Heart right ventricle (tissue), 16 donors: ENCODE results near the gene RPL14. TPM values are rescaled to one million over a fixed set of nuclear protein-coding genes. Genes with fewer than 3 reads are reported as not detected.

ENCODE experiments used
- ATAC-seq, 8 donors: fragments of 200-7000 bp; cut with Tn5 transposase; one replicate each; pipeline ENCODE4 v1.9.1; 2020; ENCODE audit warnings: mild to moderate bottlenecking in 8 of 8, moderate library complexity in 8 of 8, moderate number of reproducible peaks in 1 of 8
- DNase-seq, 2 donors: peaks; one replicate each; pipeline ENCODE4 v3.0.0-alpha.2; 2020
- H3K27ac ChIP-seq, 10 donors: fragments of 200-600 bp; sonication (generic) in 2 of 10; one replicate each; pipeline versions ENCODE4 v1.5.0 to v1.8.0; 2020 to 2022; ENCODE audit warnings: mild to moderate bottlenecking in 3 of 10
- H3K27me3 ChIP-seq, 7 donors: fragments of 200-600 bp; one replicate each; pipeline ENCODE4 v1.8.0; 2021 to 2022; ENCODE audit warnings: mild to moderate bottlenecking in 2 of 7
- H3K36me3 ChIP-seq, 9 donors: fragments of 200-600 bp; sonication (generic) in 1 of 9; one replicate each; pipeline versions ENCODE4 v1.5.0 to v1.8.0; 2020 to 2022; ENCODE audit warnings: mild to moderate bottlenecking in 2 of 9
- H3K4me1 ChIP-seq, 9 donors: fragments of 200-600 bp; sonication (generic) in 1 of 9; one replicate each; pipeline versions ENCODE4 v1.5.0 to v1.8.0; 2020 to 2022; ENCODE audit warnings: mild to moderate bottlenecking in 4 of 9
- H3K4me3 ChIP-seq, 10 donors: fragments of 200-600 bp; sonication (generic) in 2 of 10; one replicate each; pipeline versions ENCODE4 v1.5.0 to v1.8.0; 2020 to 2022; ENCODE audit warnings: mild to moderate bottlenecking in 7 of 10, moderate library complexity in 2 of 10
- H3K9me3 ChIP-seq, 11 donors: fragments of 200-600 bp in 10 of 11; sonication (generic) in 2 of 11; one replicate each; pipeline versions ENCODE4 v1.5.0 to v1.8.0; 2013 to 2022; ENCODE audit warnings: mild to moderate bottlenecking in 2 of 11, control low read depth in 1 of 11, moderate library complexity in 1 of 11
- WGBS, 2 donors: extraction: QIAGEN DNeasy Blood & Tissue Kit; methylation state at CpG; one replicate each; pipeline ENCODE4 v1.1.7; 2013; ENCODE audit warnings: inconsistent platforms in 1 of 2; 5-methylcytosine and 5-hydroxymethylcytosine counted together
- intact Hi-C, 10 donors: fragments of 100-400 bp; cut with DNase I; formaldehyde crosslinking; loops; one replicate each; pipeline versions ENCODE4 v1.11.1 to v1.14.2; 2022
- polyA plus RNA-seq, 2 donors: library from polyadenylated mRNA; stranded (reverse); fragments of 200-250 nt; gene quantifications; one replicate each; pipeline ENCODE4 v1.2.3, GENCODE V29; 2013
- total RNA-seq, 10 donors: library from RNA; stranded (reverse); fragmentation: NEBNext Ultra II Directional in 3 of 10; extraction: Animal tissue kit (Norgen Biotek cat#: 25700) in 3 of 10; gene quantifications; one replicate each; pipeline versions ENCODE4 v1.2.1 to v1.2.4, GENCODE V29; 2021 to 2023
- TF ChIP-seq, protein P1 (sequence below), 9 donors: fragments of 200-600 bp; sonication (generic) in 2 of 9; IDR thresholded peaks; one replicate each; pipeline versions ENCODE4 v1.5.0 to v1.8.0; 2021 to 2022; ENCODE audit warnings: antibody characterized with exemption in 9 of 9, mild to moderate bottlenecking in 5 of 9, moderate library complexity in 1 of 9
- donor health status: Arrhythmogenic right ventricular cardiomyopathy.
- donor health status: ischemic (EF 13 %, LVEDD 7.1; RV severe dilation, severe dysfunction).
- donor health status: healthy with polysubstance abuse.
- donor health status: DM: no; HTN: yes; CAD: no.
- donor health status: DM: no; HTN: no; CAD: no.
- donor health status: ischemic (EF 25% LVEDD 6.9; RV normal size, moderate dysfunction).
- donor health status: ischemic (EF 25% LVEDD 5.7; RV mildly dilated, moderate dysfunction).
- donor health status: healthy.
- donor health status: DM: yes; HTN: yes; CAD: no.
- donor health status: Ischemic cardiomyopathy.
- donor health status: ischemic (EF 35%, LVEDD 5.7; RV mildly dilated, moderate dysfunction).
- donor health status: nonischemic (EF 11% LVEDD 7.7; RV severe dilation, severe dysfunction).
- donor health status: DM: yes; HTN: yes; CAD: no.
- donor health status: PGD.
- donor health status: ischemic (EF 29% LVEDD 5.4; RV normal size, mild dysfunction).
- donor health status: nonischemic (EF 23%, LVEDD 6.1; RV moderate dilation, normal function).

Gene RPL14
- total and polyA plus RNA-seq, 12 donors, result 882 to 1,433 (median 1,010) TPM

DNA sequence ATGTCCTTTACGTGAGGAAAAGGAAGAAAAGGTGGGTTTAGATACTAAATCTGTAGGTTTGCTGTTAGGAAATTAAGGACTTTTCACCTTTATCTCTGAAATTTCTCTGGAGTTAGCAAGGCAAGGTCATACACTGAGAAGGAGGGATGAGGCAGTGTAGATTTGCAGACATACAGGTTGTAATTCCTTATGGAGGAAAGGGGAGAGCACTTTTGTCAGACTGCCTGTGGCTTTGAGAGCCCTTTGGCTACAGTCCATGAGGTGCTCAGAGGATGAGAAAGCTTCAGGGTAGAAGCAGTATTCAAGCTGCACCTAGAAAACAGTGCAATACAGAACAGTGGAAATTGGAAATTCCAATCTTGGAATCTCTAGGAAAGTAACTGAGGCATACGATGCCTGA lies 8.3 kb downstream of the RPL14 start:
- H3K27ac ChIP-seq, result no peak overlapping the region
- DNase-seq (no peak), ATAC-seq (no peak)
- intact Hi-C loops, result no loop called here
- no peaks in the 10 kb centered on the region for H3K27me3 ChIP-seq
- TF ChIP-seq, protein P1, sequence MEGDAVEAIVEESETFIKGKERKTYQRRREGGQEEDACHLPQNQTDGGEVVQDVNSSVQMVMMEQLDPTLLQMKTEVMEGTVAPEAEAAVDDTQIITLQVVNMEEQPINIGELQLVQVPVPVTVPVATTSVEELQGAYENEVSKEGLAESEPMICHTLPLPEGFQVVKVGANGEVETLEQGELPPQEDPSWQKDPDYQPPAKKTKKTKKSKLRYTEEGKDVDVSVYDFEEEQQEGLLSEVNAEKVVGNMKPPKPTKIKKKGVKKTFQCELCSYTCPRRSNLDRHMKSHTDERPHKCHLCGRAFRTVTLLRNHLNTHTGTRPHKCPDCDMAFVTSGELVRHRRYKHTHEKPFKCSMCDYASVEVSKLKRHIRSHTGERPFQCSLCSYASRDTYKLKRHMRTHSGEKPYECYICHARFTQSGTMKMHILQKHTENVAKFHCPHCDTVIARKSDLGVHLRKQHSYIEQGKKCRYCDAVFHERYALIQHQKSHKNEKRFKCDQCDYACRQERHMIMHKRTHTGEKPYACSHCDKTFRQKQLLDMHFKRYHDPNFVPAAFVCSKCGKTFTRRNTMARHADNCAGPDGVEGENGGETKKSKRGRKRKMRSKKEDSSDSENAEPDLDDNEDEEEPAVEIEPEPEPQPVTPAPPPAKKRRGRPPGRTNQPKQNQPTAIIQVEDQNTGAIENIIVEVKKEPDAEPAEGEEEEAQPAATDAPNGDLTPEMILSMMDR (IDR thresholded peaks at IDR 0.05), result no peak
- WGBS, 2 donors, result 89 to 90% methylated on average over 2 of the region's 2 CpGs
- H3K4me1 ChIP-seq, result peaks cover 0 to 11% (median 0%) of the 10 kb centered on the region in 9 donors
- no peaks in the 10 kb centered on the region for H3K9me3 ChIP-seq
- peaks cover 0 to 63% (median 45%) of the 10 kb centered on the region in 9 donors for H3K36me3 ChIP-seq
- H3K4me3 ChIP-seq, result no peak overlapping the region

DNA sequence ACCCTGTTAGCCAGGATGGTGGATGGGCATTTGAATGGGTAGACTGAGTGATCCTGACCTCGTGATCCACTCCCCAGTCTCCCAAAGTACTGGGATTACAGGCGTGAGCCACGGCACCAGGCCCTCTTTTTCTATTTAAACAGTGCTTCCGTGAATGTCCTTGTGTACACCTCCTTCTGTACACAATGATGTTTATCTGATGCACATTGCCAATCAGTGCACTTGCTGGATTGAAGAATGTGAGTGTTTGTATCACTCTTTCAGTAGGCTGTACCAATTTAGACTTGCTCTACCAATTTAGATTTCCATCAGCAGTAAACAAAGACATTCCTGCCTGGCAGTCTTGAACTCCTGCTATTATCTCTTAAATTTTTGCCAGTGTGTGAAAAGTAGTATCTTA lies 10.9 kb downstream of the RPL14 start:
- peaks cover 0 to 37% (median 21%) of the 10 kb centered on the region in 9 donors for H3K36me3 ChIP-seq
- H3K9me3 ChIP-seq, result no peaks in the 10 kb centered on the region
- no peak for ATAC-seq
- WGBS, 2 donors, result 89 to 95% methylated on average over 4 of the region's 4 CpGs
- H3K4me1 ChIP-seq, result peaks cover 0 to 11% (median 0%) of the 10 kb centered on the region in 9 donors
- DNase-seq, result no peak
- TF ChIP-seq, protein P1 (IDR thresholded peaks at IDR 0.05), result no peak
- no peak overlapping the region for H3K4me3 ChIP-seq
- no peak overlapping the region for H3K27ac ChIP-seq
- intact Hi-C loops, result no loop called here
- no peaks in the 10 kb centered on the region for H3K27me3 ChIP-seq

DNA sequence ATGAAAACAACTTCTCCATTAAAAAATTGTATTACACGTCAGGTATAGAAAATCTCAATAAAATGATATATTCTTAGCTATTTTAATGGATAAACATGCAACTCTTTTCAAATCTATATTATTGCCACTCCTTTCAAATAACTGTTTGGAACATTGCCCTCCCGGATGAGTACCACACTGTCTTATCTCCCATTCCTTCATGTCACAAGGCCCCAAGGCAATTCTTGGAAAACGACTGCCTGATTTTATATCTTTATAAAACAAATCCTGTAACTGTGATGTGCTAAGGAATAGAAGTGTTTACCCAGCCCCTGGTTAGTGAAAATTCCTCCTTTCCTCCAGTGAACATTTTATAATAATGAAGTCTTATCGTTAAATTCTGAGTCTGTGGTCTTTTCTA lies 13.6 kb downstream of the RPL14 start:
- DNase-seq (no peak), ATAC-seq (no peak)
- Histone ChIP-seq H3K4me1 (no peaks in the 10 kb centered on the region), H3K27ac (no peak overlapping the region), H3K27me3 (no peaks in the 10 kb centered on the region), H3K4me3 (no peak overlapping the region), H3K36me3 (peaks cover 0 to 14% (median 0%) of the 10 kb centered on the region in 9 donors), H3K9me3 (no peaks in the 10 kb centered on the region)
- TF ChIP-seq, protein P1 (IDR thresholded peaks at IDR 0.05), result no peak
- intact Hi-C loops, result loop anchor here in 2 of 10 donors (10.0 kb wide), 1 partner anchor 54 kb away; the partner anchor contains the start of gene ZNF621 (in 2 of the 2)
- 75% methylated on average over 4 of the region's 4 CpGs for WGBS, 2 donors

DNA sequence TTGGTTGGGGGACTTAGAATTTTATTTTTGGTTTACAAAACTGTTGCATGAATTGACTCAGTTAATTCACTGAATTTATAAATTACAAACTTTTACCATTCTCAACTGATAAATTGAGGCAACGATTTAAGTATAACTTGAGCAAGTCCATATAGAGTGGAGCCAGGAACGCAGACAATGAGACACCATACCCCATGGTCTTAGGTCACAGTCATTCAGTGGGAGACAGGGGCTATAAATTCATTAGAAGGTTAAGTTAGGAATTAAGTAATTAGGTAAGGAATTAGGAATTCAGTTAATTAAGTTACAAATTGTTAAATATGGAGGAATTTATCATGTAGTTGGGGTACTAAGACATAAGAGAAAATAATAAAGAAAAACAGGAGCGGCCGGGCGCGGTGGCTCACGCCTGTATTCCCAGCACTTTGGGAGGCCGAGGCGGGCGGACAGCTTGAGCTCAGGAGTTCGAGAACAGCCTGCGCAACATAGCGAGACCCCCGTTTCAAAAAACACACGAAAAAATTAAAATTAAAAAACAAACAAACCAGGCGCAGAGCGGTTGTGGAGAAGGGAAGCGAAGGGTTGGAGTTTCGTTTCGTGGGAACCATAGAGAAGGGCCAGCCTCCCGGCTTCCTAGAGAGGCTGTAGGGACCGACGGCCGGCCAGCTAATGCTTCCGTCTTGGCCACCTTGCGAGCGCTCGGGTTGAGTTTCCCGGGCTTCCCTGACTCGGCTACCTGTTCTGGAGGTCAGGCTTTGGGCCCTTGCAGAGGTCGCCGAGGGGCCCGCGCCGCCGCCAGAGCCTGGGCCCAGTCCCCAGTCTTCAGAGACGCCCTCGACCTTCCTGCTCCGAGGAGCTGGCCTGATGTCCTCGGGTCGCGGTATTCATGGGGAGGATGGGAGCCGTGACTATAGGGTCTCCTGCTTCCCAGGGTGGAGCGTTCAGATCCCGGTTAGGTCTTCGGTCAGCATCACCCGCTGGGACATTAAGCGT lies 19.6 kb downstream of the RPL14 start, which contains the start of gene ZNF619:
TSS of gene ZNF619 (plus strand) at position 645 of the 993 bp plus-strand sequence. CDS start 858 bp downstream, outside the sequence.
- peak; percentile 76 to 82 for DNase-seq
- peak; percentile 91 to 97 (median 96) for ATAC-seq
- Histone ChIP-seq H3K36me3 (peaks cover 0 to 35% (median 18%) of the 10 kb centered on the region in 9 donors), H3K9me3 (no peaks in the 10 kb centered on the region), H3K27ac (peak within 1 kb of the TSS in 9 of 10 donors; percentile 69 to 92 (median 78)), H3K27me3 (no peaks in the 10 kb centered on the region), H3K4me3 (peak within 1 kb of the TSS; percentile 71 to 94 (median 84)), H3K4me1 (peaks cover 0 to 17% (median 11%) of the 10 kb centered on the region in 9 donors)
- TF ChIP-seq, protein P1 (IDR thresholded peaks at IDR 0.05), result no peak
- intact Hi-C loops, result loop anchor here in 4 of 10 donors (2.0 to 10.0 kb wide), 3 partner anchors 46 to 48 kb away; partner anchors contain the start of gene ZNF621 (in 4 of the 4)
- 13 to 17% methylated on average over 48 of the region's 48 CpGs for WGBS, 2 donors
